ENCODE data around the gene PLA2G4B.

DNA sequence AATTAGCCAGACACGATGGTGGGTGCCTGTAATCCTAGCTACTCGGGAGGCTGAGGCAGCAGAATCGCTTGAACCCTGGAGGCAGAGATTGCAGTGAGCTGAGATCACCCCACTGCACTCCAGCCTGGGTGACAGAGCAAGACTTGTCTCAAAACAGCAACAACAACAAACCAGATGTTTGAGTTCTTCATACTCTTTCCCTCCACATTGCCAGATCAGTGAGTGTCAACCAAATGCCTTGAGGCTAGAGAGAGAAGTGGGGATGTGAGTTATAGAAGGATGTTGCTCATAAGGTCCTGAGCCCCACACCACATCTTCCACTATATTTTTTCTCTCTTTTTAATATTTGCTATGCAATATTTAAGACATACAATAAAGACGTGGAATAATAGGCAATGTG is 44.6 kb upstream of the PLA2G4B start:
- TF ChIP-seq POLR2AphosphoS5 (IDR thresholded peaks at IDR 0.05; ENCODE audit: low read depth, low read length) (no peak), TCF7L2 (IDR thresholded peaks at IDR 0.05; ENCODE audit: low read depth, low read length) (no peak), SIN3A (IDR thresholded peaks at IDR 0.05; ENCODE audit: borderline replicate concordance, insufficient read depth, low read depth, low read length) (no peak)
- TF ChIP-seq, protein P1, sequence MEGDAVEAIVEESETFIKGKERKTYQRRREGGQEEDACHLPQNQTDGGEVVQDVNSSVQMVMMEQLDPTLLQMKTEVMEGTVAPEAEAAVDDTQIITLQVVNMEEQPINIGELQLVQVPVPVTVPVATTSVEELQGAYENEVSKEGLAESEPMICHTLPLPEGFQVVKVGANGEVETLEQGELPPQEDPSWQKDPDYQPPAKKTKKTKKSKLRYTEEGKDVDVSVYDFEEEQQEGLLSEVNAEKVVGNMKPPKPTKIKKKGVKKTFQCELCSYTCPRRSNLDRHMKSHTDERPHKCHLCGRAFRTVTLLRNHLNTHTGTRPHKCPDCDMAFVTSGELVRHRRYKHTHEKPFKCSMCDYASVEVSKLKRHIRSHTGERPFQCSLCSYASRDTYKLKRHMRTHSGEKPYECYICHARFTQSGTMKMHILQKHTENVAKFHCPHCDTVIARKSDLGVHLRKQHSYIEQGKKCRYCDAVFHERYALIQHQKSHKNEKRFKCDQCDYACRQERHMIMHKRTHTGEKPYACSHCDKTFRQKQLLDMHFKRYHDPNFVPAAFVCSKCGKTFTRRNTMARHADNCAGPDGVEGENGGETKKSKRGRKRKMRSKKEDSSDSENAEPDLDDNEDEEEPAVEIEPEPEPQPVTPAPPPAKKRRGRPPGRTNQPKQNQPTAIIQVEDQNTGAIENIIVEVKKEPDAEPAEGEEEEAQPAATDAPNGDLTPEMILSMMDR (IDR thresholded peaks at IDR 0.05): no peak
- TF ChIP-seq, protein P2, sequence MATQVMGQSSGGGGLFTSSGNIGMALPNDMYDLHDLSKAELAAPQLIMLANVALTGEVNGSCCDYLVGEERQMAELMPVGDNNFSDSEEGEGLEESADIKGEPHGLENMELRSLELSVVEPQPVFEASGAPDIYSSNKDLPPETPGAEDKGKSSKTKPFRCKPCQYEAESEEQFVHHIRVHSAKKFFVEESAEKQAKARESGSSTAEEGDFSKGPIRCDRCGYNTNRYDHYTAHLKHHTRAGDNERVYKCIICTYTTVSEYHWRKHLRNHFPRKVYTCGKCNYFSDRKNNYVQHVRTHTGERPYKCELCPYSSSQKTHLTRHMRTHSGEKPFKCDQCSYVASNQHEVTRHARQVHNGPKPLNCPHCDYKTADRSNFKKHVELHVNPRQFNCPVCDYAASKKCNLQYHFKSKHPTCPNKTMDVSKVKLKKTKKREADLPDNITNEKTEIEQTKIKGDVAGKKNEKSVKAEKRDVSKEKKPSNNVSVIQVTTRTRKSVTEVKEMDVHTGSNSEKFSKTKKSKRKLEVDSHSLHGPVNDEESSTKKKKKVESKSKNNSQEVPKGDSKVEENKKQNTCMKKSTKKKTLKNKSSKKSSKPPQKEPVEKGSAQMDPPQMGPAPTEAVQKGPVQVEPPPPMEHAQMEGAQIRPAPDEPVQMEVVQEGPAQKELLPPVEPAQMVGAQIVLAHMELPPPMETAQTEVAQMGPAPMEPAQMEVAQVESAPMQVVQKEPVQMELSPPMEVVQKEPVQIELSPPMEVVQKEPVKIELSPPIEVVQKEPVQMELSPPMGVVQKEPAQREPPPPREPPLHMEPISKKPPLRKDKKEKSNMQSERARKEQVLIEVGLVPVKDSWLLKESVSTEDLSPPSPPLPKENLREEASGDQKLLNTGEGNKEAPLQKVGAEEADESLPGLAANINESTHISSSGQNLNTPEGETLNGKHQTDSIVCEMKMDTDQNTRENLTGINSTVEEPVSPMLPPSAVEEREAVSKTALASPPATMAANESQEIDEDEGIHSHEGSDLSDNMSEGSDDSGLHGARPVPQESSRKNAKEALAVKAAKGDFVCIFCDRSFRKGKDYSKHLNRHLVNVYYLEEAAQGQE (IDR thresholded peaks at IDR 0.05; ENCODE audit: insufficient read depth in 1 of 2, low read depth in 2 of 2, low read length in 1 of 2): no peak
